Stomach (tissue), 4 donors: ENCODE data around the gene DMRT1.

Experiments
- EP300 ChIP-seq: sonication (generic); formaldehyde crosslinking; IDR thresholded peaks from one replicate; pipeline ENCODE4 v1.6.1; 2017; ENCODE audit warnings: antibody characterized with exemption
- POLR2A ChIP-seq, 4 donors: fragments of 450-650 bp; IDR thresholded peaks; one replicate each; pipeline ENCODE4 v1.6.1; 2016; ENCODE audit warnings: antibody characterized with exemption in 4 of 4, control low read depth in 2 of 4, mild to moderate bottlenecking in 1 of 4, moderate library complexity in 1 of 4
- POLR2AphosphoS5 ChIP-seq, 3 donors: sonication (generic); formaldehyde crosslinking; IDR thresholded peaks; one replicate each; pipeline ENCODE4 v1.6.1; 2016; ENCODE audit warnings: antibody characterized with exemption in 3 of 3
- TF ChIP-seq, protein P1 (sequence below), 7 experiments: fragments of 450-650 bp in 4 of 7; fragments of 200-600 bp in 3 of 7; sonication (generic) in 3 of 7; IDR thresholded peaks; one replicate each; pipeline ENCODE4 v1.5.1; 2016 to 2019; ENCODE audit warnings: antibody characterized with exemption in 7 of 7, control low read depth in 2 of 7, mild to moderate bottlenecking in 1 of 7

DNA sequence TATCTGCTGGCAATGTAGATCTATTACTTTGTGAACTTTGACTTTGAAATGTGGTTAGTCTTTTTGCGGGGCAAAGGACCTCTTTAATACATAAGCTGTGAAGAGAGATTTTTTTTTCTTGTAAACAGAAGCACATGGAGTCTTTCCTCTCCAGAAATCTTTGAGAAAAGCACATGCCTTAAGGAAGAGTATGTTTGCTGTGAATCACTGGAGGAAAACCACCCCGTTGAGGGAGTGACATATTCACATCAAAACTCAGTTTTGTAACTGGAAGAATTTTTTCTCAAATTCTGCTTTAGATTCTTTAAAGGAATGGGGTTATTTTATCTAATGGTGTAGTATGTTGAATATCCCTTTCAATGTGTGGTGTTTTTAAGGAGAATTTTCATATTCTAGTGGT, 138.5 kb downstream of the DMRT1 start:
- no peak for TF ChIP-seq POLR2A (IDR thresholded peaks at IDR 0.05)
- TF ChIP-seq, protein P1, sequence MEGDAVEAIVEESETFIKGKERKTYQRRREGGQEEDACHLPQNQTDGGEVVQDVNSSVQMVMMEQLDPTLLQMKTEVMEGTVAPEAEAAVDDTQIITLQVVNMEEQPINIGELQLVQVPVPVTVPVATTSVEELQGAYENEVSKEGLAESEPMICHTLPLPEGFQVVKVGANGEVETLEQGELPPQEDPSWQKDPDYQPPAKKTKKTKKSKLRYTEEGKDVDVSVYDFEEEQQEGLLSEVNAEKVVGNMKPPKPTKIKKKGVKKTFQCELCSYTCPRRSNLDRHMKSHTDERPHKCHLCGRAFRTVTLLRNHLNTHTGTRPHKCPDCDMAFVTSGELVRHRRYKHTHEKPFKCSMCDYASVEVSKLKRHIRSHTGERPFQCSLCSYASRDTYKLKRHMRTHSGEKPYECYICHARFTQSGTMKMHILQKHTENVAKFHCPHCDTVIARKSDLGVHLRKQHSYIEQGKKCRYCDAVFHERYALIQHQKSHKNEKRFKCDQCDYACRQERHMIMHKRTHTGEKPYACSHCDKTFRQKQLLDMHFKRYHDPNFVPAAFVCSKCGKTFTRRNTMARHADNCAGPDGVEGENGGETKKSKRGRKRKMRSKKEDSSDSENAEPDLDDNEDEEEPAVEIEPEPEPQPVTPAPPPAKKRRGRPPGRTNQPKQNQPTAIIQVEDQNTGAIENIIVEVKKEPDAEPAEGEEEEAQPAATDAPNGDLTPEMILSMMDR (IDR thresholded peaks at IDR 0.05), result no peak
- no peak for TF ChIP-seq POLR2AphosphoS5 (IDR thresholded peaks at IDR 0.05)
- no peak for TF ChIP-seq EP300
